ENCODE measurements around the gene KHDRBS2. TPM values are rescaled to one million over a fixed set of nuclear protein-coding genes. Genes with fewer than 3 reads are reported as not detected.

KHDRBS2 gene
- polyA plus RNA-seq, 3 donors from 2014 or later: not detected

- Mint-ChIP-seq H3K27ac (no peak overlapping the region), H3K27me3 (ENCODE audit: low read depth in 3 of 3) (no peaks in the 10 kb centered on the region), H3K4me1 (no peaks in the 10 kb centered on the region), H3K9me3 (peaks cover 3 to 44% (median 22%) of the 10 kb centered on the region in 6 donors), H3K4me3 (no peak overlapping the region), H3K36me3 (no peaks in the 10 kb centered on the region)
- no peak for DNase-seq
These were observed 242.9 kb downstream of the KHDRBS2 start for GRCh38 chr6:62043084-62043483.

GRCh38 chr6:62042429-62042828 lies 243.6 kb downstream of the KHDRBS2 start:
- H3K4me3 Mint-ChIP-seq: no peak overlapping the region
- H3K4me1 Mint-ChIP-seq: no peaks in the 10 kb centered on the region
- DNase-seq: no peak

GRCh38 chr6:62039605-62040004 lies 246.4 kb downstream of the KHDRBS2 start:
- Mint-ChIP-seq H3K27ac (no peak overlapping the region), H3K4me1 (no peaks in the 10 kb centered on the region), H3K4me3 (no peak overlapping the region), H3K9me3 (peaks cover 6 to 39% (median 17%) of the 10 kb centered on the region in 6 donors), H3K27me3 (ENCODE audit: low read depth in 3 of 3) (no peaks in the 10 kb centered on the region), H3K36me3 (peaks cover 0 to 2% (median 0%) of the 10 kb centered on the region in 3 donors)
- no peak for DNase-seq

More at GRCh38 chr6:62042429-62042828, 243.6 kb downstream of the KHDRBS2 start:
- Mint-ChIP-seq H3K36me3 (no peaks in the 10 kb centered on the region), H3K27ac (no peak overlapping the region), H3K9me3 (peaks cover under 1 to 42% (median 19%) of the 10 kb centered on the region in 6 donors), H3K27me3 (ENCODE audit: low read depth in 3 of 3) (no peaks in the 10 kb centered on the region)

- H3K9me3 Mint-ChIP-seq: peaks cover 12 to 45% (median 21%) of the 10 kb centered on the region in 6 donors
- no peaks in the 10 kb centered on the region for H3K4me1 Mint-ChIP-seq
- H3K36me3 Mint-ChIP-seq: peaks cover 0 to 3% (median 0%) of the 10 kb centered on the region in 3 donors
- H3K27ac Mint-ChIP-seq: no peak overlapping the region
- no peak for DNase-seq
- no peak overlapping the region for H3K4me3 Mint-ChIP-seq
- H3K27me3 Mint-ChIP-seq (ENCODE audit: low read depth in 3 of 3): no peaks in the 10 kb centered on the region
These were observed 248.6 kb downstream of the KHDRBS2 start for GRCh38 chr6:62037445-62037844.

- Mint-ChIP-seq H3K4me3 (no peak overlapping the region), H3K36me3 (peaks cover 0 to 3% (median 0%) of the 10 kb centered on the region in 3 donors), H3K27ac (no peak overlapping the region), H3K4me1 (no peaks in the 10 kb centered on the region), H3K27me3 (ENCODE audit: low read depth in 3 of 3) (no peaks in the 10 kb centered on the region), H3K9me3 (peaks cover 12 to 48% (median 24%) of the 10 kb centered on the region in 6 donors)
- DNase-seq: no peak
These were observed 250.1 kb downstream of the KHDRBS2 start for GRCh38 chr6:62035952-62036351.

- Mint-ChIP-seq H3K4me3 (no peak overlapping the region), H3K4me1 (no peaks in the 10 kb centered on the region), H3K36me3 (peaks cover 0 to 6% (median 3%) of the 10 kb centered on the region in 3 donors), H3K27ac (no peak overlapping the region), H3K27me3 (ENCODE audit: low read depth in 3 of 3) (no peaks in the 10 kb centered on the region), H3K9me3 (peaks cover 19 to 51% (median 29%) of the 10 kb centered on the region in 6 donors)
- no peak for DNase-seq
These were observed 272.3 kb downstream of the KHDRBS2 start for GRCh38 chr6:62013719-62014118.

GRCh38 chr6:62009445-62009844 lies 276.6 kb downstream of the KHDRBS2 start:
- Mint-ChIP-seq H3K27me3 (ENCODE audit: low read depth in 3 of 3) (no peaks in the 10 kb centered on the region), H3K9me3 (peaks cover 17 to 54% (median 33%) of the 10 kb centered on the region in 6 donors), H3K27ac (no peak overlapping the region), H3K4me1 (no peaks in the 10 kb centered on the region), H3K36me3 (peaks cover 0 to 4% (median 4%) of the 10 kb centered on the region in 3 donors), H3K4me3 (no peak overlapping the region)
- DNase-seq: no peak

GRCh38 chr6:61989616-61990015 lies 296.4 kb downstream of the KHDRBS2 start:
- Mint-ChIP-seq H3K4me1 (no peaks in the 10 kb centered on the region), H3K4me3 (no peak overlapping the region), H3K36me3 (no peaks in the 10 kb centered on the region), H3K27ac (no peak overlapping the region), H3K27me3 (ENCODE audit: low read depth in 3 of 3) (peaks cover 0 to 2% (median 1%) of the 10 kb centered on the region in 3 donors), H3K9me3 (peaks cover 11 to 76% (median 27%) of the 10 kb centered on the region in 6 donors)
- no peak for DNase-seq

GRCh38 chr6:61980622-61981021 lies 305.4 kb downstream of the KHDRBS2 start:
- Mint-ChIP-seq H3K9me3 (peaks cover 4 to 50% (median 20%) of the 10 kb centered on the region in 6 donors), H3K4me3 (no peak overlapping the region), H3K27ac (no peak overlapping the region), H3K4me1 (no peaks in the 10 kb centered on the region), H3K36me3 (peaks cover 0 to 3% (median 0%) of the 10 kb centered on the region in 3 donors), H3K27me3 (ENCODE audit: low read depth in 3 of 3) (no peaks in the 10 kb centered on the region)
- no peak for DNase-seq

- no peak for DNase-seq
- Mint-ChIP-seq H3K4me1 (no peaks in the 10 kb centered on the region), H3K4me3 (no peak overlapping the region), H3K36me3 (peaks cover 0 to 3% (median 0%) of the 10 kb centered on the region in 3 donors), H3K27ac (no peak overlapping the region), H3K27me3 (ENCODE audit: low read depth in 3 of 3) (no peaks in the 10 kb centered on the region), H3K9me3 (peaks cover 6 to 42% (median 18%) of the 10 kb centered on the region in 6 donors)
These were observed 308.1 kb downstream of the KHDRBS2 start for GRCh38 chr6:61977947-61978346.

GRCh38 chr6:61977099-61977498 lies 308.9 kb downstream of the KHDRBS2 start:
- Mint-ChIP-seq H3K36me3 (peaks cover 0 to 3% (median 0%) of the 10 kb centered on the region in 3 donors), H3K27ac (no peak overlapping the region), H3K4me3 (no peak overlapping the region), H3K9me3 (peaks cover 6 to 42% (median 18%) of the 10 kb centered on the region in 6 donors), H3K4me1 (no peaks in the 10 kb centered on the region), H3K27me3 (ENCODE audit: low read depth in 3 of 3) (no peaks in the 10 kb centered on the region)
- no peak for DNase-seq

- Mint-ChIP-seq H3K4me1 (no peaks in the 10 kb centered on the region), H3K9me3 (peaks cover 22 to 71% (median 38%) of the 10 kb centered on the region in 6 donors), H3K4me3 (no peak overlapping the region), H3K27me3 (ENCODE audit: low read depth in 3 of 3) (peaks cover 0 to 3% (median 0%) of the 10 kb centered on the region in 3 donors), H3K27ac (no peak overlapping the region), H3K36me3 (no peaks in the 10 kb centered on the region)
- DNase-seq: no peak
These were observed 326.8 kb downstream of the KHDRBS2 start for GRCh38 chr6:61959196-61959595.

- no peak for DNase-seq
- H3K4me1 Mint-ChIP-seq: no peaks in the 10 kb centered on the region
- peaks cover 13 to 52% (median 36%) of the 10 kb centered on the region in 6 donors for H3K9me3 Mint-ChIP-seq
- H3K4me3 Mint-ChIP-seq: no peak overlapping the region
- H3K27ac Mint-ChIP-seq: no peak overlapping the region
- H3K27me3 Mint-ChIP-seq (ENCODE audit: low read depth in 3 of 3): peaks cover 0 to 2% (median 0%) of the 10 kb centered on the region in 3 donors
- no peaks in the 10 kb centered on the region for H3K36me3 Mint-ChIP-seq
These were observed 332.2 kb downstream of the KHDRBS2 start for GRCh38 chr6:61953851-61954250.

GRCh38 chr6:61951586-61951985 lies 334.4 kb downstream of the KHDRBS2 start:
- no peak overlapping the region for H3K27ac Mint-ChIP-seq
- no peaks in the 10 kb centered on the region for H3K4me1 Mint-ChIP-seq
- H3K4me3 Mint-ChIP-seq: no peak overlapping the region
- peaks cover 3 to 43% (median 18%) of the 10 kb centered on the region in 6 donors for H3K9me3 Mint-ChIP-seq
- no peak for DNase-seq
- H3K36me3 Mint-ChIP-seq: no peaks in the 10 kb centered on the region
- H3K27me3 Mint-ChIP-seq (ENCODE audit: low read depth in 3 of 3): peaks cover 0 to 4% (median 0%) of the 10 kb centered on the region in 3 donors

GRCh38 chr6:61950811-61951210 lies 335.2 kb downstream of the KHDRBS2 start:
- H3K36me3 Mint-ChIP-seq: no peaks in the 10 kb centered on the region
- no peak for DNase-seq
- H3K27me3 Mint-ChIP-seq (ENCODE audit: low read depth in 3 of 3): peaks cover 0 to 5% (median 0%) of the 10 kb centered on the region in 3 donors
- H3K4me1 Mint-ChIP-seq: no peaks in the 10 kb centered on the region
- H3K27ac Mint-ChIP-seq: no peak overlapping the region
- peaks cover 3 to 40% (median 19%) of the 10 kb centered on the region in 6 donors for H3K9me3 Mint-ChIP-seq
- H3K4me3 Mint-ChIP-seq: no peak overlapping the region

All from immature natural killer cell (primary cell).